ENCODE measurements around the gene ASIP. TPM values are rescaled to one million over a fixed set of nuclear protein-coding genes. Genes with fewer than 3 reads are reported as not detected.

ASIP gene
- total and polyA plus RNA-seq, 2 of the 13 experiments (the other 11 are each of a cell fraction or from before 2014, with no cell fraction given) = not detected

GRCh38 chr20:34312544-34313217 lies 71.5 kb downstream of the ASIP start (continued):
- TF ChIP-seq ZNF296 (CRISPR knock-in tag; conservative IDR thresholded peaks at IDR 0.05) (no peak), XRCC5 (optimal IDR thresholded peaks at IDR 0.05; ENCODE audit: low read length) (peak; percentile 99), ZNF773 (CRISPR knock-in tag; IDR thresholded peaks at IDR 0.05; ENCODE audit: borderline replicate concordance) (no peak), RBAK (CRISPR knock-in tag; IDR thresholded peaks at IDR 0.05) (no peak), ZNF143 (CRISPR knock-in tag; IDR thresholded peaks at IDR 0.05) (peak; percentile 77), ZNF790 (CRISPR knock-in tag; IDR thresholded peaks at IDR 0.05; ENCODE audit: borderline replicate concordance) (0 out of 2 replicates have a peak, but pooled peaks have one; percentile 79), MEIS1 (CRISPR knock-in tag; IDR thresholded peaks at IDR 0.05; ENCODE audit: borderline replicate concordance) (peak; percentile 96), NFE2L2 (IDR thresholded peaks at IDR 0.05; ENCODE audit: low read length) (no peak), REST (IDR thresholded peaks at IDR 0.05; ENCODE audit: borderline replicate concordance in 1 of 2, low read depth in 1 of 2, low read length in 2 of 2) (no peak), ZFY (CRISPR knock-in tag; IDR thresholded peaks at IDR 0.05) (peak; percentile 26; the same call in 1 of the 2 replicates), ZBTB38 (CRISPR knock-in tag; IDR thresholded peaks at IDR 0.05) (peak; percentile 97), TRIM24 (CRISPR knock-in tag; IDR thresholded peaks at IDR 0.05) (no peak), HCFC1 (IDR thresholded peaks at IDR 0.05; ENCODE audit: low read depth, low read length) (peak; percentile 32; the same call in 1 of the 2 replicates), ZNF777 (CRISPR knock-in tag; IDR thresholded peaks at IDR 0.05) (peak; percentile 86), DMAP1 (CRISPR knock-in tag; IDR thresholded peaks at IDR 0.05) (no peak), POGK (CRISPR knock-in tag; conservative IDR thresholded peaks at IDR 0.05) (peak; percentile 86), ARHGAP35 (CRISPR knock-in tag; IDR thresholded peaks at IDR 0.05; ENCODE audit: borderline replicate concordance) (no peak; the same call in 1 of the 2 replicates), ZSCAN29 (CRISPR knock-in tag; conservative IDR thresholded peaks at IDR 0.05) (peak; percentile 93), ZNF687 (CRISPR knock-in tag; IDR thresholded peaks at IDR 0.05) (peak; percentile 91)

All from HepG2 (cell line).